GM12878 (cell line): Measurements from ENCODE around the gene SLC36A2. TPM values are rescaled to one million over a fixed set of nuclear protein-coding genes. Genes with fewer than 3 reads are reported as not detected.

Source experiments
- ATAC-seq: fragments of 200-7000 bp; cut with Tn5 transposase; 3 replicates; pipeline ENCODE4 v1.9.1; 2020; ENCODE audit warnings: mild to moderate bottlenecking, moderate library complexity
- BruUV-seq: library from RNA; stranded (reverse); fragments of 400-500 nt; replicated peaks from 2 replicates; lab custom pipeline; 2021; lab: Mats Ljungman, UMichigan
- CTCF ChIA-PET: fragments of 300-600 bp; sonication (Branson Sonifier 250); formaldehyde crosslinking; extraction: SDS; loops from one replicate; lab custom pipeline; 2021; ENCODE audit warnings: inconsistent platforms; lab: Yijun Ruan, JAX
- POLR2A ChIA-PET: fragments of 350-600 bp; formaldehyde crosslinking; extraction: SDS; loops from one replicate; lab custom pipeline; 2021; ENCODE audit warnings: inconsistent platforms; lab: Charles Lee
- RAD21 ChIA-PET: fragments of 300-600 bp; sonication (Branson Sonifier 250); formaldehyde crosslinking; loops from one replicate; lab custom pipeline; 2023; ENCODE audit warnings: antibody characterized with exemption; ENCODE audit not compliant: unreplicated experiment; lab: Charles Lee
- SMC1A ChIA-PET: fragments of 300-600 bp; sonication (Branson Sonifier 250); formaldehyde crosslinking; loops from one replicate; lab custom pipeline; 2023; ENCODE audit not compliant: unreplicated experiment, uncharacterized antibody; lab: Charles Lee
- DNase-seq: peaks from one replicate; pipeline ENCODE4 v3.0.0-alpha.2; 2011; ENCODE audit warnings: low read depth, low spot score
- FAIRE-seq: peaks from 3 replicates; lab custom pipeline; 2011; peaks lifted over from hg19 to GRCh38; lab: Jason Lieb, UNC
- H2AFZ ChIP-seq: 2 replicates; pipeline ENCODE4 v1.6.0; 2011; ENCODE audit warnings: low read depth, low read length, control low read depth; ENCODE audit not compliant: control insufficient read depth
- H3K27ac ChIP-seq: 2 replicates; pipeline ENCODE4 v1.5.1; 2011; ENCODE audit warnings: control low read depth; ENCODE audit not compliant: control insufficient read depth, insufficient read depth
- H3K27me3 ChIP-seq, 2 experiments: replicated peaks in 1 of 2; 2 replicates each; pipeline versions ENCODE4 v1.6.0 to v1.6.1; 2011; ENCODE audit warnings: low read length in 1 of 2; ENCODE audit not compliant: control insufficient read depth in 2 of 2, insufficient read depth in 2 of 2
- H3K36me3 ChIP-seq, 2 experiments: 2 replicates each; pipeline ENCODE4 v1.5.1; 2011; ENCODE audit warnings: low read length in 1 of 2; ENCODE audit not compliant: control insufficient read depth in 2 of 2, insufficient read depth in 2 of 2
- H3K4me1 ChIP-seq: 2 replicates; pipeline ENCODE4 v1.6.1; 2011; ENCODE audit warnings: mild to moderate bottlenecking, low read length, moderate library complexity, mixed read lengths; ENCODE audit not compliant: control insufficient read depth, insufficient read depth
- H3K4me2 ChIP-seq: 2 replicates; pipeline ENCODE4 v1.6.0; 2011; ENCODE audit warnings: control low read depth; ENCODE audit not compliant: control insufficient read depth, insufficient read depth
- H3K4me3 ChIP-seq: fragments of 200-600 bp; sonication (generic); 2 replicates; pipeline ENCODE4 v1.5.1; 2016
- H3K79me2 ChIP-seq: 2 replicates; pipeline ENCODE4 v1.6.0; 2011; ENCODE audit warnings: low read length; ENCODE audit not compliant: control insufficient read depth, insufficient read depth
- H3K9ac ChIP-seq: 2 replicates; pipeline ENCODE4 v1.8.0; 2011; ENCODE audit warnings: low read length, control low read depth, mixed read lengths; ENCODE audit not compliant: control insufficient read depth, insufficient read depth
- H3K9me3 ChIP-seq: replicated peaks from 3 replicates; pipeline ENCODE4 v1.5.1; 2011; ENCODE audit warnings: mild to moderate bottlenecking, low read length; ENCODE audit not compliant: control insufficient read depth, insufficient read depth
- H4K20me1 ChIP-seq: 2 replicates; pipeline ENCODE4 v1.6.0; 2011; ENCODE audit not compliant: control insufficient read depth, insufficient read depth
- HDGF ChIP-seq: fragments of 450-650 bp; IDR thresholded peaks from 2 replicates; pipeline ENCODE4 v1.6.1; 2016; ENCODE audit warnings: antibody characterized with exemption
- KDM1A ChIP-seq: fragments of 200-600 bp; sonication (generic); IDR thresholded peaks from 2 replicates; pipeline ENCODE4 v1.6.1; 2016; ENCODE audit warnings: borderline replicate concordance
- RB1 ChIP-seq: fragments of 450-650 bp; formaldehyde crosslinking; IDR thresholded peaks from 2 replicates; pipeline ENCODE4 v1.6.1; 2017; ENCODE audit warnings: mild to moderate bottlenecking, borderline replicate concordance
- SMARCA5 ChIP-seq: fragments of 450-650 bp; IDR thresholded peaks from 2 replicates; pipeline ENCODE4 v1.6.1; 2017; ENCODE audit warnings: mild to moderate bottlenecking
- WGBS: methylation state at CpG from one replicate; pipeline ENCODE4 v1.1.6; 2016; ENCODE audit warnings: low lambda C conversion rate; ENCODE audit not compliant: insufficient replicate concordance, insufficient coverage; ENCODE audit errors: missing lambda C conversion rate; 5-methylcytosine and 5-hydroxymethylcytosine counted together
- in situ Hi-C: fragments of 300-500 bp; cut with MboI; formaldehyde crosslinking; loops from 9 replicates; pipeline ENCODE4 v1.14.3; 2018; ENCODE audit warnings: mixed read lengths
- intact Hi-C: fragments of 100-400 bp; cut with micrococcal nuclease; formaldehyde crosslinking; loops from one replicate; pipeline ENCODE4 v1.14.2; 2022; ENCODE audit not compliant: unreplicated experiment
- polyA plus RNA-seq, 11 experiments: library from polyadenylated mRNA; depleted of rRNA in 4 of 11; unstranded in 6 of 11; stranded (reverse) in 5 of 11; fragments of >200 nt; fragmentation: Nextera tagmentation in 4 of 11; fragmentation: Illumina TruSeq in 1 of 11; extraction: Ambion mirVana in 4 of 11; extraction: Trizol in 1 of 11; gene quantifications; 1 replicate in 1 of 11; 2 replicates in 10 of 11; pipeline versions ENCODE4 v1.2.1 to v1.2.3, GENCODE V29; 2011 to 2016; ENCODE audit warnings: inconsistent platforms in 2 of 11, missing spikeins in 2 of 11, low read depth in 1 of 11
- total RNA-seq, 4 experiments: library from RNA; depleted of rRNA in 3 of 4; stranded (reverse); fragments of >200 nt in 3 of 4; fragmentation: Illumina TruSeq in 1 of 4; extraction: Trizol in 1 of 4; gene quantifications; 2 replicates each; pipeline versions ENCODE4 v1.2.1 to v1.2.3, GENCODE V29; 2013 to 2021
- TF ChIP-seq, protein P1 (sequence below): IDR thresholded peaks from 2 replicates; pipeline ENCODE4 v1.6.1; 2012; ENCODE audit warnings: low read depth, low read length, improper control_type of control experiment
- TF ChIP-seq, protein P2 (sequence below): IDR thresholded peaks from 2 replicates; pipeline ENCODE4 v1.6.1; 2012; ENCODE audit warnings: mild to moderate bottlenecking, low read depth, low read length

SLC36A2 gene
- total and polyA plus RNA-seq, 10 of the 15 experiments (the other 5 are each of a cell fraction or from before 2014, with no cell fraction given), result not detected

DNA sequence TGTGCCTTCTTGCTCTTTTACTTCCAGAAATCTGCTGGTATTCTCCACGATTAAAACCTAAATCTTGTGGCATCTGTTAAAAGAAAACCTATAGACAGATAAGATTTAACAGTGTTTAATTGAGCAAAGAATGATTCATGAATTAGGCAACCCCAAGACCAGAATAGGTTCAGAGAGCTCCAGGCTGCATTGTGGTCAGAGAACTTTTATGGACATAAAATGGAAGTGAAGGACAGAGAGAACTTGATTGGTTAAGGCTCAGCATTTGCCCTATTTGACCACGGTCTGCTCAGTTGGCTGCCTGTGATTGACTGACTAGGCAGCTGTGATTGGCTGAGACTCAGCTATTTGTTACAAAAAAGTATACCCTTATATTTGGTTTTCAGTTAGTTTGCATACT is 10.4 kb upstream of the SLC36A2 start:
- in situ Hi-C loops, result no loop called here
- ATAC-seq, result no peak
- FAIRE-seq, result no peak
- 6% methylated on average over 2 of the region's 2 CpGs for WGBS
- Histone ChIP-seq H3K79me2 (no peaks in the 10 kb centered on the region), H4K20me1 (no peaks in the 10 kb centered on the region), H3K4me2 (no peak overlapping the region), H3K27me3 (no peaks in the 10 kb centered on the region; a peak in 1 of 4 replicates), H3K9ac (no peak overlapping the region), H2AFZ (no peak overlapping the region), H3K4me1 (no peaks in the 10 kb centered on the region), H3K36me3 (no peaks in the 10 kb centered on the region), H3K27ac (no peak overlapping the region), H3K9me3 (no peaks in the 10 kb centered on the region; the same call in 2 of the 3 replicates), H3K4me3 (no peak overlapping the region)
- SMC1A ChIA-PET, result interaction anchor here (1.6 kb wide), 1 partner anchor 9 kb away, joined by 4 read pairs; no protein-coding TSS in a partner anchor
- TF ChIP-seq, protein P1, sequence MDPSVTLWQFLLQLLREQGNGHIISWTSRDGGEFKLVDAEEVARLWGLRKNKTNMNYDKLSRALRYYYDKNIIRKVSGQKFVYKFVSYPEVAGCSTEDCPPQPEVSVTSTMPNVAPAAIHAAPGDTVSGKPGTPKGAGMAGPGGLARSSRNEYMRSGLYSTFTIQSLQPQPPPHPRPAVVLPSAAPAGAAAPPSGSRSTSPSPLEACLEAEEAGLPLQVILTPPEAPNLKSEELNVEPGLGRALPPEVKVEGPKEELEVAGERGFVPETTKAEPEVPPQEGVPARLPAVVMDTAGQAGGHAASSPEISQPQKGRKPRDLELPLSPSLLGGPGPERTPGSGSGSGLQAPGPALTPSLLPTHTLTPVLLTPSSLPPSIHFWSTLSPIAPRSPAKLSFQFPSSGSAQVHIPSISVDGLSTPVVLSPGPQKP, result no peak
- no peak for TF ChIP-seq KDM1A
- TF ChIP-seq SMARCA5, result no peak
- no peak for TF ChIP-seq HDGF
- RAD21 ChIA-PET, result no interaction called here
- no peak for DNase-seq
- CTCF ChIA-PET, result no interaction called here
- BruUV-seq, result no TSS peak
- POLR2A ChIA-PET, result no interaction called here
- intact Hi-C loops, result no loop called here

DNA sequence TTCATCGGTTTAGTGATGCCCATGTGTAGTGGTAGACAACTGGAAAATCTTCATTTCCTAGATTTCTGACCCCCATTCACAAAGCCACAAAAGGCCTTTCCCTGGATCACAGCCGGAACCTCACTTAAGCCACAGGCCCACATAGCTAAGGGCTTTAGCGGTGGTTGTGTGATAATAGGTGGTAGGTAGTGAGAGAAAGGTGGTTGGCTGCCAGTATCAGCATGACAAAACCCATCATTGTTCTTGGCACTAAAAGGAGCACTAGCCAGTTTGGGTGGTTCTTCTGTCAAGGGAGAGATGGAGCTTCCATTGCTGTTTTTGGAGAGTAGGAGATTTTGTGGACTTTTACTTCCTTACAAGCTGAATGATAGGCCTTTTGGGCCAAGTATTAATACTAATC is 9.7 kb upstream of the SLC36A2 start:
- no peak overlapping the region for H3K4me3 ChIP-seq
- H3K27ac ChIP-seq, result no peak overlapping the region
- H2AFZ ChIP-seq, result no peak overlapping the region
- no peaks in the 10 kb centered on the region for H3K4me1 ChIP-seq
- no peak for FAIRE-seq
- H3K9me3 ChIP-seq, result no peaks in the 10 kb centered on the region; the same call in 2 of the 3 replicates
- intact Hi-C loops, result no loop called here
- no peaks in the 10 kb centered on the region; a peak in 1 of 4 replicates for H3K27me3 ChIP-seq
- ChIA-PET SMC1A (interaction anchor here (1.6 kb wide), 1 partner anchor 8 kb away, joined by 4 read pairs; no protein-coding TSS in a partner anchor), RAD21 (no interaction called here)
- H3K9ac ChIP-seq, result no peak overlapping the region
- DNase-seq, result no peak
- in situ Hi-C loops, result no loop called here
- no peak overlapping the region for H3K4me2 ChIP-seq
- ATAC-seq, result no peak
- WGBS, result 53% methylated on average over 3 of the region's 3 CpGs
- no peaks in the 10 kb centered on the region for H3K79me2 ChIP-seq
- no peaks in the 10 kb centered on the region for H4K20me1 ChIP-seq
- no peaks in the 10 kb centered on the region for H3K36me3 ChIP-seq
- no TSS peak for BruUV-seq
- no peak for TF ChIP-seq RB1
- TF ChIP-seq, protein P2, sequence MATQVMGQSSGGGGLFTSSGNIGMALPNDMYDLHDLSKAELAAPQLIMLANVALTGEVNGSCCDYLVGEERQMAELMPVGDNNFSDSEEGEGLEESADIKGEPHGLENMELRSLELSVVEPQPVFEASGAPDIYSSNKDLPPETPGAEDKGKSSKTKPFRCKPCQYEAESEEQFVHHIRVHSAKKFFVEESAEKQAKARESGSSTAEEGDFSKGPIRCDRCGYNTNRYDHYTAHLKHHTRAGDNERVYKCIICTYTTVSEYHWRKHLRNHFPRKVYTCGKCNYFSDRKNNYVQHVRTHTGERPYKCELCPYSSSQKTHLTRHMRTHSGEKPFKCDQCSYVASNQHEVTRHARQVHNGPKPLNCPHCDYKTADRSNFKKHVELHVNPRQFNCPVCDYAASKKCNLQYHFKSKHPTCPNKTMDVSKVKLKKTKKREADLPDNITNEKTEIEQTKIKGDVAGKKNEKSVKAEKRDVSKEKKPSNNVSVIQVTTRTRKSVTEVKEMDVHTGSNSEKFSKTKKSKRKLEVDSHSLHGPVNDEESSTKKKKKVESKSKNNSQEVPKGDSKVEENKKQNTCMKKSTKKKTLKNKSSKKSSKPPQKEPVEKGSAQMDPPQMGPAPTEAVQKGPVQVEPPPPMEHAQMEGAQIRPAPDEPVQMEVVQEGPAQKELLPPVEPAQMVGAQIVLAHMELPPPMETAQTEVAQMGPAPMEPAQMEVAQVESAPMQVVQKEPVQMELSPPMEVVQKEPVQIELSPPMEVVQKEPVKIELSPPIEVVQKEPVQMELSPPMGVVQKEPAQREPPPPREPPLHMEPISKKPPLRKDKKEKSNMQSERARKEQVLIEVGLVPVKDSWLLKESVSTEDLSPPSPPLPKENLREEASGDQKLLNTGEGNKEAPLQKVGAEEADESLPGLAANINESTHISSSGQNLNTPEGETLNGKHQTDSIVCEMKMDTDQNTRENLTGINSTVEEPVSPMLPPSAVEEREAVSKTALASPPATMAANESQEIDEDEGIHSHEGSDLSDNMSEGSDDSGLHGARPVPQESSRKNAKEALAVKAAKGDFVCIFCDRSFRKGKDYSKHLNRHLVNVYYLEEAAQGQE, result no peak
- TF ChIP-seq, all 136 proteins: peak for 0
- POLR2A ChIA-PET, result no interaction called here
- CTCF ChIA-PET, result no interaction called here
